Smooth muscle cell of the umbilical artery (primary cell): Measurements from ENCODE around the gene CELA1. TPM values are rescaled to one million over a fixed set of nuclear protein-coding genes. Genes with fewer than 3 reads are reported as not detected.

Source experiments
- total RNA-seq: library from RNA; depleted of rRNA; stranded (reverse); fragments of >200 nt; gene quantifications from 2 replicates; pipeline ENCODE4 v1.2.3, GENCODE V29; 2014

The CELA1 gene
- not detected in 2 replicates for total RNA-seq

DNA sequence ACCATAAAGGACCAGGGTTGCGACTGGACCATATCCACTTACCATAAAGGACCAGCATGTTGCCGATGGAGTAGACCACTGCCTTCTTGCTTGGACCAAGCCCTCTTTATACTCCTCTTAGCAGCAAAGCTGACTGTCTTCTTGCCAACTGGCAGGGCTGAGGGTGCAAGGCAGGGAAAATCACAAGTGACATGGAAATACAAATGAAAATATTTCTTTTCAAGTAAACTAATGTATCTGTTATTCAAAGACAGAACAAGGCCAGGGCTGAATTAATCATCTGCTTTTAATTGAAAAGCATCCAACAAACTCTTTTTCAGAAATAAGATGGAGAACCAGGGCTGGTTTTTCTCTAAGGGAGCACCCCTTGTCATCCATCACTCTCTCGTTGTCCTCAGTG, at the start of gene CELA1:
CELA1 (minus strand) TSS at position 99 of the 400 bp plus-strand sequence; CDS start at position 58, 41 bp downstream.

DNA sequence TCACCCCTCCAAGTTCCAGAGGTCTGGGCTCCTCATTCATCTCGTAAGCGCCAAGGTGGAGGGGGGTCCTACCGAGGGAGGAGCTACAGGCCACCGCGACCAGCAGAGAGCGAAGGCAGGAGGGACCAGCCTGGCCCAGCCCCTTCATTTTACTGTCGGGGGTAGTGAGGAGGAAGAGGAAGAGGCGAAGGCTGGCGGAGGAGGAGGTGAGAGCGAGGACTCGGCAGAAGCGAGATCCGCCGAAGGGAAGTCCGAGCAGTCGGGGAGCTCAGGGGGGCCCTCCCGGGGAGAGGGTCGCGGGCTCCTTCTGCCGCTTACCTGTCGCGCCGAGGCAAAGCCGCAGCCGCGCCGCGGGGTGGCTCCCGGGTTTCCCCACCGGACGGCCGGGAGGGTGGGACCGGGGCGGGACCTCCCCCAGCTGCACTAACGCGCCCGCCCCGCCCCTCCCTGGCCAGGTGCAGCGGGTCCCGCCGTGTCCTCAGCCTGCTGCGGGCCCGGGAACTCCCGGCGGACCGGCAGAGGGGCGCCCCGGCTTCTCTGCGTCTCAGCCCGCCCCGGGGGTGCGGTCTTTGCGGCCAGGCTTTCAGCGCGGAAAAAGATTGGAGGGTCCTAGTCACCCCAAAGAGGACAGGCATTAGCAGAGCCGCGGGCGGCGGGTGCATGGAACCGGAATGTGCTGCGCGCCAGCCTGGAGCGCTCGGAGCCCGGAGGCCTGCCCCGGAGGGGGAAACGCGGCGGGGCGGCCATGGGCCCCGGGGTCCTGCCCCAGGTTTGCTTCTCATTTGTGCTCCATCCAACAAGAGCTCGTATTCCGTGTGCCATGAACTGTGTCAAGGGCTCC, 45.0 kb upstream of the CELA1 start, which contains the start of gene GALNT6:
GALNT6 (minus strand) TSS at position 124 of the 841 bp plus-strand sequence. CDS start 11,625 bp downstream, outside the sequence.

DNA sequence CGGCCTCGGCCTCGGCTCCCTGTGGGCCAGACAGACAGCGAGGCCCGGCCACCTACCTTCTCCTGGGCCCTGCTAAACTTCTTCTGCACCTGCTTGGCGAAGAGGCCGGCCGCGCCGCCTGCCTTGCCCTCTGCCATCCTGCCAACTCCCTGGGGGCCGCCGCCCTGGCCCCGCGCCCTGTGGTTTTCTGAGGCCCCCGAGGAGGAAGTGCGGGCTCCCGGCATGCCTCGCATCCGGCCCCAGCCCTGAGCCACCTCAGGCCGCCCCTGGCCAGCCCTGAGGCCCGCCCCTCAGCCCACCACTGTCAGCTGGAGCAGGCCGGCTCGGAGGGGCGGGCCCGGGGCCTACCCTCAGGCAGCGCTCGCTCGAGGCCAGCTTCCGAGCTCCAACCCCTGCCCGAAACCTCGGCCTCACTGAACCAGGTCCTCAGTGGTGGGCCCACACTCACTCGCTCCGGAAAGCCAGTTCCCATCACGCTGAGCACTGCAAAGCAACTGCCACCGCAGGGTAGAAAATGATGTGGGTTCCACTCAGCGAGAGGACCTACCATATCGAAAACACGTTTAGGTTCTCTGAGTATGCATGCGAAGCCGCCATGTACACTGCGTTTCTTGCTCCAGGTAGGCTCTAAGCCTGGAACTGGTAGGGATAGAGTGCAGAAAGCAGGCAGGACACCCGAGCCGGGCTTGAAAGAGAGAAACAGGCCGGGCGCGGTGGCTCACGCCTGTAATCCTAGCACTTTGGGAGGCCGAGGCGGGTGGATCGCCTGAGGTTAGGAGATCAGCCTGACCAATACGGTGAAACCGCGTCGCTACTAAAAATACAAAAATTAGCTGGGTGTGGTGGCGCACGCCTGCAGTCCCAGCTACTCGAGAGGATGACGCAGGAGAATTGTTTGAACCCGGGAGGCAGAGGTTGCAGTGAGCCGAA, 22.2 kb downstream of the CELA1 start, which contains the start of gene BIN2:
BIN2 (minus strand) TSS at position 209 of the 930 bp plus-strand sequence; CDS start at position 137, 72 bp downstream.

Other genes starting within 250 kb of the CELA1 start
- gene TFCP2, start 173.5 kb downstream of the CELA1 start, total RNA-seq = 10.4 and 18.5 TPM in 2 replicates
- 1.2 and 2.4 TPM in 2 replicates for gene POU6F1, start 128.6 kb downstream of the CELA1 start, total RNA-seq
- 59.4 and 66.6 TPM in 2 replicates for gene DAZAP2, start 107.9 kb downstream of the CELA1 start, total RNA-seq
- 4.2 and 20.0 TPM in 2 replicates for gene SMAGP, start 76.3 kb downstream of the CELA1 start, total RNA-seq
- not detected in 2 replicates for gene BIN2, start 22.5 kb downstream of the CELA1 start, total RNA-seq
- 43.9 and 66.1 TPM in 2 replicates for gene GALNT6, start 44.7 kb upstream of the CELA1 start, total RNA-seq
- gene SLC4A8, start 78.2 kb upstream of the CELA1 start, total RNA-seq = 1.8 and 3.2 TPM in 2 replicates
- 38.6 and 47.1 TPM in 2 replicates for gene SCN8A, start 244.6 kb upstream of the CELA1 start, total RNA-seq